Astrocyte (in vitro differentiated cells and primary cell): ENCODE measurements around the gene LRCOL1.

Experiments used
- CTCF ChIP-seq: IDR thresholded peaks from 2 replicates; pipeline ENCODE4 v1.5.1; 2011; ENCODE audit warnings: low read depth, mild to moderate bottlenecking, inconsistent platforms, low read length, moderate library complexity; ENCODE audit not compliant: insufficient read depth
- EZH2 ChIP-seq: IDR thresholded peaks from 2 replicates; pipeline ENCODE4 v1.6.1; 2012; ENCODE audit warnings: mild to moderate bottlenecking, low read length, inconsistent platforms; ENCODE audit not compliant: insufficient read depth

GRCh38 chr12:132557291-132558015, 52.9 kb downstream of the LRCOL1 start:
- no peak for TF ChIP-seq EZH2
- TF ChIP-seq CTCF = no peak
